Caco-2 (cell line): ENCODE measurements around the gene ELMO1. TPM values are rescaled to one million over a fixed set of nuclear protein-coding genes. Genes with fewer than 3 reads are reported as not detected.

Source experiments
- BruUV-seq: library from RNA; stranded (reverse); fragments of 400-500 nt; replicated peaks from 2 replicates; lab custom pipeline; 2021; lab: Mats Ljungman, UMichigan
- CTCF ChIA-PET: fragments of 300-600 bp; sonication (Branson Sonifier 250); formaldehyde crosslinking; loops from one replicate; lab custom pipeline; 2022; ENCODE audit warnings: antibody characterized with exemption; lab: Charles Lee
- POLR2A ChIA-PET: fragments of 300-600 bp; sonication (Branson Sonifier 250); formaldehyde crosslinking; loops from one replicate; lab custom pipeline; 2022; ENCODE audit warnings: antibody characterized with exemption; lab: Charles Lee
- DNase-seq, 2 experiments: peaks; one replicate each; pipeline versions ENCODE4 v3.0.0 to v3.0.0-alpha.2; 2020 to 2022
- H3K27me3 ChIP-seq: replicated peaks from 2 replicates; pipeline ENCODE4 v1.6.0; 2011; ENCODE audit warnings: low read length; ENCODE audit not compliant: control insufficient read depth, insufficient read depth
- H3K36me3 ChIP-seq: 2 replicates; pipeline ENCODE4 v1.5.1; 2011; ENCODE audit warnings: low read length; ENCODE audit not compliant: control insufficient read depth, insufficient read depth
- H3K4me1 ChIP-seq: fragments of 250-450 bp; sonication (Bioruptor Pico); 2 replicates; pipeline ENCODE4 v1.5.1; 2020; ENCODE audit warnings: mild to moderate bottlenecking
- H3K4me3 ChIP-seq: 2 replicates; pipeline ENCODE4 v1.5.1; 2011; ENCODE audit warnings: low read depth, mild to moderate bottlenecking, control low read depth, low read length
- H3K9me3 ChIP-seq: fragments of 250-450 bp; sonication (Bioruptor Pico); 2 replicates; pipeline ENCODE4 v1.5.1; 2020; ENCODE audit warnings: mild to moderate bottlenecking, moderate library complexity
- H3K27ac Mint-ChIP-seq: one replicate; pipeline ENCODE4 v1.8.0; 2022; ENCODE audit warnings: mixed read lengths; ENCODE audit not compliant: unreplicated experiment
- H3K27me3 Mint-ChIP-seq: one replicate; pipeline ENCODE4 v1.8.0; 2022; ENCODE audit warnings: mixed read lengths; ENCODE audit not compliant: insufficient read depth, unreplicated experiment
- H3K36me3 Mint-ChIP-seq: one replicate; pipeline ENCODE4 v1.8.0; 2022; ENCODE audit warnings: mild to moderate bottlenecking, mixed read lengths; ENCODE audit not compliant: insufficient read depth, unreplicated experiment
- H3K4me1 Mint-ChIP-seq: one replicate; pipeline ENCODE4 v1.8.0; 2022; ENCODE audit warnings: low read depth, mixed read lengths; ENCODE audit not compliant: unreplicated experiment
- H3K4me3 Mint-ChIP-seq: one replicate; pipeline ENCODE4 v1.8.0; 2022; ENCODE audit warnings: mild to moderate bottlenecking, moderate library complexity, mixed read lengths; ENCODE audit not compliant: unreplicated experiment
- H3K9me3 Mint-ChIP-seq: one replicate; pipeline ENCODE4 v1.8.0; 2022; ENCODE audit warnings: mixed read lengths; ENCODE audit not compliant: unreplicated experiment
- CTCF ChIP-seq, 2 experiments: fragments of 200-600 bp in 1 of 2; IDR thresholded peaks; 1 replicate in 1 of 2; 2 replicates in 1 of 2; pipeline versions ENCODE4 v1.5.1 to v1.8.0; 2011 to 2022; ENCODE audit warnings: antibody characterized with exemption in 1 of 2, control low read depth in 1 of 2, inconsistent platforms in 1 of 2, low read depth in 1 of 2, low read length in 1 of 2, mild to moderate bottlenecking in 1 of 2, moderate library complexity in 1 of 2; ENCODE audit not compliant: insufficient read depth in 1 of 2, severe bottlenecking in 1 of 2, unreplicated experiment in 1 of 2
- intact Hi-C: fragments of 100-400 bp; cut with micrococcal nuclease; formaldehyde crosslinking; loops from one replicate; pipeline ENCODE4 v1.10.0; 2022; ENCODE audit not compliant: unreplicated experiment
- total RNA-seq: library from RNA; stranded (reverse); gene quantifications from 2 replicates; pipeline ENCODE4 v1.2.3, GENCODE V29; 2022

ELMO1 gene
- total RNA-seq, 1 experiment from 2014 or later: 0.14 TPM

GRCh38 chr7:37195388-37195787 lies 253.3 kb downstream of the ELMO1 start:
- Histone ChIP-seq H3K4me3 (no peak overlapping the region), H3K4me1 (no peaks in the 10 kb centered on the region; the same call in 1 of the 2 replicates), H3K27me3 (no peaks in the 10 kb centered on the region), H3K36me3 (no peaks in the 10 kb centered on the region), H3K9me3 (no peaks in the 10 kb centered on the region)
- no peak for TF ChIP-seq CTCF (IDR thresholded peaks at IDR 0.05; ENCODE audit: insufficient read depth in 1 of 2, low read depth in 1 of 2, low read length in 1 of 2, severe bottlenecking in 1 of 2, unreplicated experiment in 1 of 2)
- no peak for DNase-seq
- Mint-ChIP-seq H3K27me3 (no peaks in the 10 kb centered on the region), H3K9me3 (no peaks in the 10 kb centered on the region), H3K4me3 (no peak overlapping the region), H3K36me3 (no peaks in the 10 kb centered on the region), H3K4me1 (no peaks in the 10 kb centered on the region), H3K27ac (no peak overlapping the region)
- ChIA-PET CTCF (no interaction called here), POLR2A (no interaction called here)
- intact Hi-C loops: no loop called here
- no TSS peak for BruUV-seq

DNA sequence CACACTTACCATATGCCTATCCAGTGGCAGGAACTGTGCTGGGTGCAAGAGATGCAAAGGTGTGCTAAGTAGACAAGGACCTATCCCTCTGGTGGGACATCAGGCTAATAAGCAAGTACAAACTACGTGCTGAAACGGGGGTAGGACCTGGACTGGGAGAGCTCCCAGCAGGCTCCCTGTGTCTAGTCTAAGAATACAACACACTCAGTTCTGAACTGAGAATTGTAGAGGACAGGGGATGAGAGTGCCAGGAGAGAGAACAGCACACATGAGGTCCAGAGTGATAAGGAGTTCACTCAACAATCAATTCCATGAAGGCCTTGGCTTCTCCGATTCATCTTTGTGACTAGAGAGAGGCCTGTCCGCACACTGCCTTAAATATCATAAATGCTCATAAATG lies 253.7 kb downstream of the ELMO1 start:
- intact Hi-C loops: no loop called here
- H3K27ac Mint-ChIP-seq: no peak overlapping the region
- DNase-seq: no peak
- Histone ChIP-seq H3K4me1 (no peaks in the 10 kb centered on the region; the same call in 1 of the 2 replicates), H3K27me3 (no peaks in the 10 kb centered on the region), H3K4me3 (no peak overlapping the region), H3K9me3 (no peaks in the 10 kb centered on the region), H3K36me3 (no peaks in the 10 kb centered on the region)
- TF ChIP-seq CTCF (IDR thresholded peaks at IDR 0.05; ENCODE audit: insufficient read depth in 1 of 2, low read depth in 1 of 2, low read length in 1 of 2, severe bottlenecking in 1 of 2, unreplicated experiment in 1 of 2): no peak
- ChIA-PET POLR2A (no interaction called here), CTCF (no interaction called here)
- no peaks in the 10 kb centered on the region for H3K36me3 Mint-ChIP-seq
- no TSS peak for BruUV-seq
- no peak overlapping the region for H3K4me3 Mint-ChIP-seq
- no peaks in the 10 kb centered on the region for H3K27me3 Mint-ChIP-seq
- H3K4me1 Mint-ChIP-seq: no peaks in the 10 kb centered on the region
- H3K9me3 Mint-ChIP-seq: no peaks in the 10 kb centered on the region

- H3K4me1 ChIP-seq: no peaks in the 10 kb centered on the region; the same call in 1 of the 2 replicates
- H3K36me3 Mint-ChIP-seq: no peaks in the 10 kb centered on the region
- TF ChIP-seq CTCF (IDR thresholded peaks at IDR 0.05; ENCODE audit: insufficient read depth in 1 of 2, low read depth in 1 of 2, low read length in 1 of 2, severe bottlenecking in 1 of 2, unreplicated experiment in 1 of 2): no peak
- no peak for DNase-seq
- BruUV-seq: no TSS peak
- H3K9me3 ChIP-seq: no peaks in the 10 kb centered on the region
- no peaks in the 10 kb centered on the region for H3K27me3 ChIP-seq
- H3K4me1 Mint-ChIP-seq: no peaks in the 10 kb centered on the region
- H3K4me3 Mint-ChIP-seq: no peak overlapping the region
- H3K4me3 ChIP-seq: no peak overlapping the region
- intact Hi-C loops: no loop called here
- H3K27me3 Mint-ChIP-seq: no peaks in the 10 kb centered on the region
- H3K9me3 Mint-ChIP-seq: no peaks in the 10 kb centered on the region
- H3K36me3 ChIP-seq: no peaks in the 10 kb centered on the region
- CTCF ChIA-PET: no interaction called here
- H3K27ac Mint-ChIP-seq: no peak overlapping the region
- POLR2A ChIA-PET: no interaction called here
Measured at GRCh38 chr7:37193775-37194135, 254.9 kb downstream of the ELMO1 start.
